GM23248 (cell line): ENCODE data around the gene FHOD3. TPM values are rescaled to one million over a fixed set of nuclear protein-coding genes. Genes with fewer than 3 reads are reported as not detected.

Source experiments
- DNase-seq: peaks from one replicate; pipeline ENCODE4 v3.0.0-alpha.2; 2015
- H2AFZ ChIP-seq: fragments of 200-600 bp; sonication (generic); 2 replicates; pipeline ENCODE4 v1.6.1; 2016; ENCODE audit warnings: antibody characterized with exemption
- H3F3A ChIP-seq: fragments of 200-600 bp; sonication (generic); 2 replicates; pipeline ENCODE4 v1.6.1; 2016; ENCODE audit warnings: mild to moderate bottlenecking, antibody characterized with exemption, mixed run types; ENCODE audit not compliant: insufficient read depth
- H3K27ac ChIP-seq: fragments of 200-600 bp; sonication (generic); 2 replicates; pipeline ENCODE4 v1.5.1; 2016; ENCODE audit warnings: mild to moderate bottlenecking
- H3K27me3 ChIP-seq: fragments of 200-600 bp; sonication (generic); replicated peaks from 2 replicates; pipeline ENCODE4 v1.6.1; 2016; ENCODE audit warnings: mild to moderate bottlenecking; ENCODE audit not compliant: insufficient read depth
- H3K36me3 ChIP-seq: fragments of 200-600 bp; sonication (generic); 2 replicates; pipeline ENCODE4 v1.6.1; 2016; ENCODE audit warnings: low read depth, mild to moderate bottlenecking
- H3K4me1 ChIP-seq: fragments of 200-600 bp; sonication (generic); 2 replicates; pipeline ENCODE4 v1.6.1; 2016; ENCODE audit warnings: mild to moderate bottlenecking; ENCODE audit not compliant: insufficient read depth
- H3K4me2 ChIP-seq: fragments of 200-600 bp; sonication (generic); one replicate; pipeline ENCODE4 v1.6.1; 2016; ENCODE audit warnings: mild to moderate bottlenecking; ENCODE audit not compliant: unreplicated experiment
- H3K4me3 ChIP-seq: fragments of 200-600 bp; sonication (generic); 2 replicates; pipeline ENCODE4 v1.5.1; 2016; ENCODE audit warnings: mild to moderate bottlenecking
- H3K79me2 ChIP-seq: fragments of 200-600 bp; sonication (generic); 2 replicates; pipeline ENCODE4 v1.6.1; 2016; ENCODE audit warnings: mild to moderate bottlenecking; ENCODE audit not compliant: insufficient read depth
- H3K9ac ChIP-seq: fragments of 200-600 bp; sonication (generic); 2 replicates; pipeline ENCODE4 v1.6.1; 2016; ENCODE audit warnings: mild to moderate bottlenecking
- H3K9me2 ChIP-seq: fragments of 200-600 bp; sonication (generic); 2 replicates; pipeline ENCODE4 v1.6.1; 2016; ENCODE audit warnings: mixed run types, mild to moderate bottlenecking, moderate library complexity; ENCODE audit not compliant: insufficient read depth
- H3K9me3 ChIP-seq: fragments of 200-600 bp; sonication (generic); one replicate; pipeline ENCODE4 v1.6.1; 2017; ENCODE audit warnings: low read depth
- H4K20me1 ChIP-seq: fragments of 200-600 bp; sonication (generic); 2 replicates; pipeline ENCODE4 v1.6.0; 2016; ENCODE audit not compliant: insufficient read depth
- EZH2 ChIP-seq: fragments of 200-600 bp; sonication (generic); IDR thresholded peaks from 2 replicates; pipeline ENCODE4 v1.6.1; 2018; ENCODE audit warnings: antibody characterized with exemption, mild to moderate bottlenecking; ENCODE audit not compliant: insufficient read depth, poor library complexity, severe bottlenecking
- EZH2phosphoT487 ChIP-seq: fragments of 200-600 bp; sonication (generic); IDR thresholded peaks from 2 replicates; pipeline ENCODE4 v1.6.1; 2018; ENCODE audit warnings: antibody characterized with exemption, moderate library complexity, mild to moderate bottlenecking, low read depth; ENCODE audit not compliant: insufficient read depth
- WGBS, 2 experiments: methylation state at CpG; one replicate each; pipeline ENCODE4 v1.1.6; 2015 to 2017; ENCODE audit warnings: low lambda C conversion rate in 2 of 2, low coverage in 1 of 2; ENCODE audit errors: missing lambda C conversion rate in 2 of 2; 5-methylcytosine and 5-hydroxymethylcytosine counted together
- in situ Hi-C: fragments of 300-500 bp; cut with MboI; formaldehyde crosslinking; loops from 2 replicates; pipeline ENCODE4 v1.15.0; 2020
- polyA plus RNA-seq: library from polyadenylated mRNA; unstranded; fragments of >200 nt; fragmentation: Nextera tagmentation; extraction: Ambion mirVana; gene quantifications from 2 replicates; pipeline ENCODE4 v1.2.1, GENCODE V29; 2016
- total RNA-seq: library from RNA; depleted of rRNA; stranded (reverse); fragments of >200 nt; shearing (Covaris generic); gene quantifications from 2 replicates; pipeline ENCODE4 v1.2.3, GENCODE V29; 2014

FHOD3 gene
- total and polyA plus RNA-seq, 2 experiments from 2014 or later, result 1.6 to 10.1 TPM

DNA sequence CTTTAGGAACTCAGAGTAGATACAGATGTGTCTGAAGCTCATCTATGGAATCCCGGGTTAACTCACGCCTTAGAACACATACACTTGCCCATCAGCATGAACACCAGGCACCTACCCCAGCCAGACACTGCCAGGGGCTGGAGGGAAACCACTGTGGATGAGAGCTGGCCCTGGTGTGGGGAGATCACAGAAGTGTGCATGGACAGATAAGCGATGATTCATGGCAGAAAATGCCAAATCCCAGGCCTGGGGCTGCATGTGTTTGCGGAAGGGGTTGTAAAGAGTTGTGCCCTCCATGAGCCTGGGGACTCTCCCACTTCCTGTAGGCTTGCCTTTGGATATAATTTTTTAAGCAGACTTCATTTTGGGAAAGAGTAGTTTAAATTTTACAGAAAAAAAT lies 193.4 kb downstream of the FHOD3 start:
- no peaks in the 10 kb centered on the region for H3K27me3 ChIP-seq
- H3K36me3 ChIP-seq, result no peaks in the 10 kb centered on the region
- H3K27ac ChIP-seq, result no peak overlapping the region
- no peaks in the 10 kb centered on the region for H3K9me2 ChIP-seq
- H3K4me2 ChIP-seq, result no peak overlapping the region
- no peaks in the 10 kb centered on the region for H3K9me3 ChIP-seq
- WGBS, 2 experiments, result 80 to 93% methylated on average over 4 of the region's 4 CpGs
- H3K9ac ChIP-seq, result no peak overlapping the region
- in situ Hi-C loops, result no loop called here
- H2AFZ ChIP-seq, result no peak overlapping the region
- H3K4me3 ChIP-seq, result no peak overlapping the region
- no peaks in the 10 kb centered on the region for H3F3A ChIP-seq
- H3K79me2 ChIP-seq, result no peaks in the 10 kb centered on the region
- DNase-seq, result no peak
- TF ChIP-seq EZH2 (no peak), EZH2phosphoT487 (no peak)
- no peaks in the 10 kb centered on the region for H3K4me1 ChIP-seq
- H4K20me1 ChIP-seq, result no peaks in the 10 kb centered on the region

DNA sequence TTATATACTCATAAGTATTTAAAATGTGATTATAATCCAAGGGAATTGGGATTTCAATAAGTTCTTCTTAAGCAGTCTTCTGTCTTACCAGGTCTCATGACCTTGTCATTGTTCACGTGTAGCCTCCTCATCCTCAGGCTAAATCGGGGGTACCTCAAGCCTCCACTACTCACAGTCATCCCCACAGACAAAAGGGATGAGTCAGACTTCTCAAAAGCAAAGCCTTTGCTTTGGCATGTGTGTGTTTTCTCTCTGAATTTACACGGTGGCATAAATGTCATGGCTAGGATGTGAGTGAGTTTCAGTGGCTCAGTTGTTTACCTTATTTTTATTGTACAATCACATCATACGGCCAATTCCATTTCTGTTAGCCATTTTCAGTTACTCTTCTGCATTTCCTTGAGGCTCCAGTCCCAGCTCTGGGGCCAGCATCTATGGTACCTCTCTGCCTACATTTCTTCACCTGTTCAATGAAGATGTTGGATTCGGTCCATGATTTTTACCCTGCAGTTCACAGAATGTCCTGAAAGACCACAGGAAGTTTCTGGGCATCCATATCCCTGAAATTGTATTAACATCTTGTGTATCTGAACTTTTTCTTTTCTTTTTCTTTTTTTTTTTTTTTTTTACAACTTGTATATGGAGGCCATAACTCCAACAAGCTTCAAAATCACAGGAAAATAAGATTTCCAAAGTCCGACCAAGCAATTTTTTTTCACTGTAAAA lies 195.3 kb downstream of the FHOD3 start:
- TF ChIP-seq EZH2, result no peak
- TF ChIP-seq EZH2phosphoT487, result no peak
- in situ Hi-C loops, result no loop called here
- Histone ChIP-seq H4K20me1 (no peaks in the 10 kb centered on the region), H3K27ac (no peak overlapping the region), H2AFZ (0 out of 2 replicates have a peak overlapping the region, but pooled peaks have one; percentile 50), H3K4me3 (no peak overlapping the region), H3F3A (no peaks in the 10 kb centered on the region), H3K36me3 (no peaks in the 10 kb centered on the region), H3K79me2 (no peaks in the 10 kb centered on the region), H3K9me2 (no peaks in the 10 kb centered on the region), H3K4me1 (no peaks in the 10 kb centered on the region), H3K9me3 (no peaks in the 10 kb centered on the region), H3K27me3 (no peaks in the 10 kb centered on the region), H3K4me2 (no peak overlapping the region), H3K9ac (no peak overlapping the region)
- DNase-seq, result peak; percentile 9
- 91 to 93% methylated on average over 6 of the region's 6 CpGs for WGBS, 2 experiments

DNA sequence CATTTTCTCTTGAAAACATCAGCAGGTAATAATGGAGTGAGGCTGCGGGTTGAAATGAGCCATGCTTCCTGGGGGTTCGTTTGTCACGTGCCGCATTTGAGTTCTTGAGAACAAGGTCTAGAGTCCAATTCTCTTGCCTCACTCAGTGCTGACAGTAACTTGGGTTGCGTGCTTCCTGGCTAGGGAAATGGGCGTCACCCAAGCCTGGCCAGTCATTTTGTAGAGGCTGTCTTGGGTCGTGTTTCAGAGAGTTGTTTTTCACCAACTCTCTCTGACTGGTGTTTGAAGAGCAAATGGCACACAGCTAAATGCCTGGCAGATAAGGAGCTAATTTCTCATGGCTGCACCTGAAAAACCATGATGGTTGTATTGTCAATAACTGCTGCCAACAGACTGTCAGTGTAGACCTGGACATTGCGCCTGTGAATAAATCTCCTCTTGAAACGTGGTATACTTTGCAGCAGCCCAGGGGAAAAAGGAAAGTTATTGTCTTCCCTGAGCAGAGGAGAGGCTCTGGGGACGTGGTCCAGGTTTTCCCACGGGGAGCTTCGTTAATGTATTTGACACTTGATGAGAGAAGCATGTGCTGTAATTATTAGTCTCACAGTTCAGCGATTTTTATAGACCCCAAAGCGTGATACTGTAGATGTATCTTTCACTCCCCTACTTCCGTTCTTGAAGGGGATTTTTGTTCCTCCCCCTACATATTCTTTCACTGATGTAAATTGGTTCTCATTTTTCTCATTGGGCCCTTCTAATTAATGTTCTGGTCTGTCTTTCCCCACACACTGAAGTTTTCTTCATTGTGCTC lies 196.0 kb downstream of the FHOD3 start:
- WGBS, 2 experiments, result 54 to 65% methylated on average over 15 of the region's 15 CpGs
- TF ChIP-seq EZH2 (no peak), EZH2phosphoT487 (no peak)
- peak; percentile 72 for DNase-seq
- H3K36me3 ChIP-seq, result no peaks in the 10 kb centered on the region
- H4K20me1 ChIP-seq, result no peaks in the 10 kb centered on the region
- no peaks in the 10 kb centered on the region for H3F3A ChIP-seq
- no peak overlapping the region for H3K27ac ChIP-seq
- H3K79me2 ChIP-seq, result no peaks in the 10 kb centered on the region
- H2AFZ ChIP-seq, result 0 out of 2 replicates have a peak overlapping the region, but pooled peaks have one; percentile 50
- no peak overlapping the region for H3K4me2 ChIP-seq
- no peaks in the 10 kb centered on the region for H3K9me3 ChIP-seq
- in situ Hi-C loops, result no loop called here
- no peaks in the 10 kb centered on the region for H3K9me2 ChIP-seq
- H3K4me1 ChIP-seq, result no peaks in the 10 kb centered on the region
- no peak overlapping the region for H3K4me3 ChIP-seq
- no peak overlapping the region for H3K9ac ChIP-seq
- no peaks in the 10 kb centered on the region for H3K27me3 ChIP-seq

DNA sequence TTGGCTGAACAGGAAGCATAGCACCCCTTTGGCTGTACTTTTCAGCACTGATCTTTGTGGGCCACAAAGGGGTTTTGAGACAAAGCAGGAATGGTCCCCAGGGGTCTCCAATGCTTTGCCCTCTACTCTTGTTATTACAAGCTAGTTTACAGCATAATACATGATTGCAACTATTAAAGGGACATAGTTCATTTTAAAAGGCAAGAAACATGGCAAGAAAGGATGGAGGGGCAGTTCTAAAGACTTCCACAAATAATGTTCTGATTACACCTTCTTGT lies 196.6 kb downstream of the FHOD3 start:
- DNase-seq, result no peak
- Histone ChIP-seq H3K79me2 (no peaks in the 10 kb centered on the region), H3K4me3 (no peak overlapping the region), H3K9me2 (no peaks in the 10 kb centered on the region), H3K27me3 (no peaks in the 10 kb centered on the region), H3K9ac (no peak overlapping the region), H2AFZ (no peak overlapping the region), H3K4me1 (no peaks in the 10 kb centered on the region), H3K9me3 (no peaks in the 10 kb centered on the region), H3K4me2 (no peak overlapping the region), H3K27ac (no peak overlapping the region), H3F3A (no peaks in the 10 kb centered on the region), H3K36me3 (no peaks in the 10 kb centered on the region), H4K20me1 (no peaks in the 10 kb centered on the region)
- in situ Hi-C loops, result no loop called here
- no peak for TF ChIP-seq EZH2phosphoT487
- TF ChIP-seq EZH2, result no peak
